Anterior cingulate cortex (tissue), 58 donors: Measurements from ENCODE around the gene LAGE3.

ENCODE experiments used
- DNase-seq, 58 donors: peaks; one replicate each; lab custom pipeline; 2025; lab: John Stamatoyannopoulos, UW

The LAGE3 gene

GRCh38 chrX:154437971-154438893, 40.8 kb downstream of the LAGE3 start:
- DNase-seq: peak in 1 of 58 donors; percentile 2

- DNase-seq: peak in 33 of 58 donors; percentile 3 to 59 (median 27)
Measured at GRCh38 chrX:154436983-154437752, 41.9 kb downstream of the LAGE3 start, which contains the start of gene GDI1. GDI1 (plus strand) TSS chrX:154437154; CDS start chrX:154437255, 101 bp downstream.

GRCh38 chrX:154436374-154436982, 42.6 kb downstream of the LAGE3 start:
- DNase-seq: peak in 26 of 58 donors; percentile 3 to 51 (median 24)

- DNase-seq: no peak
Measured at GRCh38 chrX:154435171-154435733, 43.8 kb downstream of the LAGE3 start.

- DNase-seq: no peak
Measured at GRCh38 chrX:154434394-154435168, 44.5 kb downstream of the LAGE3 start.

GRCh38 chrX:154433605-154434004, 45.5 kb downstream of the LAGE3 start:
- DNase-seq: no peak

GRCh38 chrX:154432210-154432609, 46.9 kb downstream of the LAGE3 start:
- no peak for DNase-seq

GRCh38 chrX:154431341-154431740, 47.7 kb downstream of the LAGE3 start:
- DNase-seq: peak in 5 of 58 donors; percentile 0 to 17 (median 15)

GRCh38 chrX:154430916-154431315, 48.2 kb downstream of the LAGE3 start:
- DNase-seq: no peak

GRCh38 chrX:154430479-154430878, 48.6 kb downstream of the LAGE3 start:
- DNase-seq: no peak

- no peak for DNase-seq
Measured at GRCh38 chrX:154429711-154430110, 49.4 kb downstream of the LAGE3 start.

GRCh38 chrX:154428176-154429171, 50.6 kb downstream of the LAGE3 start, which contains the start of gene ATP6AP1:
ATP6AP1 (plus strand) TSS chrX:154428677; CDS start chrX:154428693, 16 bp downstream.
- peak; percentile 32 to 93 (median 84) for DNase-seq
